ENCODE data around the gene MSI2.

DNA sequence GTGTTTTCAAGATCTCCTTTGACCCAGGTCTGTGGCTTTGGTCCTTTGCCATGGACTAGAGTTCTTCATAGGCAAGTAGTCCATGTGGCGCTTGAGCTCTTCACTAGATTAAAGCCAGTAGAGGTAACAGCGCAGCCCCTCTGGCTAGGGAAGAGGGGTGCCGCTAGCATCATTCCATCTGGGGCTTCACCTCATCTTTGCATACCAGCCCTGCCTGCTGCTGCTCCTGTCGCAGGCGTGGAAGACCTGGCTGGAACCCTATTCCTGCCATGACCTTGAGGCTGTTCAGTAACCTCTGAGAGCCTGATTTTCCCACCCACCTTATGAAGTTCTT lies 198.4 kb downstream of the MSI2 start:
- TF ChIP-seq, protein P1, sequence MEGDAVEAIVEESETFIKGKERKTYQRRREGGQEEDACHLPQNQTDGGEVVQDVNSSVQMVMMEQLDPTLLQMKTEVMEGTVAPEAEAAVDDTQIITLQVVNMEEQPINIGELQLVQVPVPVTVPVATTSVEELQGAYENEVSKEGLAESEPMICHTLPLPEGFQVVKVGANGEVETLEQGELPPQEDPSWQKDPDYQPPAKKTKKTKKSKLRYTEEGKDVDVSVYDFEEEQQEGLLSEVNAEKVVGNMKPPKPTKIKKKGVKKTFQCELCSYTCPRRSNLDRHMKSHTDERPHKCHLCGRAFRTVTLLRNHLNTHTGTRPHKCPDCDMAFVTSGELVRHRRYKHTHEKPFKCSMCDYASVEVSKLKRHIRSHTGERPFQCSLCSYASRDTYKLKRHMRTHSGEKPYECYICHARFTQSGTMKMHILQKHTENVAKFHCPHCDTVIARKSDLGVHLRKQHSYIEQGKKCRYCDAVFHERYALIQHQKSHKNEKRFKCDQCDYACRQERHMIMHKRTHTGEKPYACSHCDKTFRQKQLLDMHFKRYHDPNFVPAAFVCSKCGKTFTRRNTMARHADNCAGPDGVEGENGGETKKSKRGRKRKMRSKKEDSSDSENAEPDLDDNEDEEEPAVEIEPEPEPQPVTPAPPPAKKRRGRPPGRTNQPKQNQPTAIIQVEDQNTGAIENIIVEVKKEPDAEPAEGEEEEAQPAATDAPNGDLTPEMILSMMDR (IDR thresholded peaks at IDR 0.05; ENCODE audit: low read length): no peak
- TF ChIP-seq EZH2 (IDR thresholded peaks at IDR 0.05; ENCODE audit: borderline replicate concordance, low read length): no peak
